ENCODE data around the gene MRPL11.

MRPL11 gene

GRCh38 chr11:66386171-66387069 is 52.2 kb downstream of the MRPL11 start:
- in situ Hi-C loops (cut with HindIII; ENCODE audit: low pct_ligation_motif_present, low sequenced_read_pairs) = no loop called here
- H3K27me3 ChIP-seq (replicated peaks) = no peaks in the 10 kb centered on the region
- no peak overlapping the region for H3K27ac ChIP-seq
- DNase-seq = peak; percentile 89
- H3K36me3 ChIP-seq (replicated peaks) = no peaks in the 10 kb centered on the region
- peak overlapping the region; percentile 22 for H3K4me3 ChIP-seq (ENCODE audit: low read depth, low read length)
- TF ChIP-seq CTCF (IDR thresholded peaks at IDR 0.05; ENCODE audit: low read depth, low read length, missing control alignments) = peak; percentile 98

All from brain microvascular endothelial cell (primary cell).